ENCODE data around the gene VARS1.

Gene VARS1

GRCh38 chr6:31799781-31800180 is 4.2 kb upstream of the VARS1 start:
- no peak for TF ChIP-seq GATA3 (IDR thresholded peaks at IDR 0.05; ENCODE audit: low read depth, low read length)
- TF ChIP-seq GATA2 (IDR thresholded peaks at IDR 0.05; ENCODE audit: low read depth, low read length) = no peak

- TF ChIP-seq GATA2 (IDR thresholded peaks at IDR 0.05; ENCODE audit: low read depth, low read length) (no peak), GATA3 (IDR thresholded peaks at IDR 0.05; ENCODE audit: low read depth, low read length) (no peak)
Measured at GRCh38 chr6:31797588-31797987, 2.0 kb upstream of the VARS1 start.

- no peak for TF ChIP-seq GATA2 (IDR thresholded peaks at IDR 0.05; ENCODE audit: low read depth, low read length)
- no peak for TF ChIP-seq GATA3 (IDR thresholded peaks at IDR 0.05; ENCODE audit: low read depth, low read length)
Measured at GRCh38 chr6:31796993-31797385, 1.4 kb upstream of the VARS1 start.

DNA sequence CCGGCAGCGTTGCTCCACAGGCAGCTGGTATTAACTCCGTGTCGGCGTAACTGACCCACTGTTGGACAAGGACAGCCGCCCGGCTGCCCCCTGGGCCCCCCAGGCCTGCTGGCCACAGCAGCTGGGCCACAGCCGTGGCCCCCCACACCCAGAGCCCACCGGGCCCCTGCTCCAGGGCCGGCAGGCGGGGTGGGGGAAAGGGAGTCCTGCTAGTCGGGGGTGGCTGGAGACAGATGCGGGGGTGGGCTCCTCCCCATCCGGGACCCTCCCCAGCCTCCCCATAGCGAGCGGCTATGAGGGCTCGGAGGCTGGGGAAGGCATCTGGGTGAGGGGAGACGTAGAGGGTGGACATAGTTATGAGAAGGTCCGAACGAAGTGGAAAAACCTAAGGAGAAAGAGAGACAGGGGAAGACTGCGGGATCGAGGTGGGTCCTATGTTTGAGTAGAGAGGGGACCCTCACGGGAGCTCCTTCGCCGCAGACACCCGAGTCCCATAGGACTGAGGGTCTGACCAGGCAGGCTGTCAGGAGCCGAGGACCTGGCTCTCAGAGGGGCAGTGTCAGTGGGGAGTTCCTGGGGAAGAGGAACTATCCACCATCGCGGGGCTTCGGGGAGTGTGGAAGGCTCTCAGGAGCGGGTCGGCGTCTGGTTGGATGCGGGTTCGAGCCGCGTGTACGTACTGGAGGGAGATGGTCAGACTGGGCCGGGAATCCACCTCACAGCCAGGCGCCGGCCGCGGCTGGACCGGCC is 511 bp downstream of the VARS1 start:
- TF ChIP-seq GATA3 (IDR thresholded peaks at IDR 0.05; ENCODE audit: low read depth, low read length) (no peak), GATA2 (IDR thresholded peaks at IDR 0.05; ENCODE audit: low read depth, low read length) (no peak)

DNA sequence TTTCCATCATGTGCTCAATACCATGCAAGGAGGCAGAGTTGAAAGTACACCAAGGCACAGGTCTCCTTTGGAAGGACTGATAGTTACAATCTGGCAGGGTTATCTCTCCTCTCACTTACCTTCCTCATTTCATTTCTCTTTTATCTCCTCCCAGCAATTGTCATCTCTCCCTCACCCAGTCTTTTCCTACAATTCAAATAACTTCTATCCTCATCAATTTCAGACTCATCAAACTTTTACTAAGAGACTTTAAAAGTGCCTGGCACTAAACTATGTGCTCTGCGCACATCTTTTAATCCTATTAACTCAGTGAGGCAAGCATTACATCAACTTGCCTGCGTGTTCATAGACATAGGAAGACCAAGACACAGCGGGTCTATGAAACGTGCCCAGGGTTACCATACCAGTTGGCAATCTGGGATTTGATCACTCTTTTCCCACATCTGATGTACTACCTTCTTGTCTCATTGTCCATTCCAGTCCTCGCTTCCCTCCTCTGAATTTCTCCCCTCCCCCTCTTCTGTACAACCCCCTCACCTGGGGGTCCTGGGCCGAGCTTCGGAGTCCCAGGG is 1.2 kb downstream of the VARS1 start:
- no peak for TF ChIP-seq GATA3 (IDR thresholded peaks at IDR 0.05; ENCODE audit: low read depth, low read length)
- no peak for TF ChIP-seq GATA2 (IDR thresholded peaks at IDR 0.05; ENCODE audit: low read depth, low read length)

GRCh38 chr6:31792761-31793171 is 2.8 kb downstream of the VARS1 start:
- TF ChIP-seq GATA3 (IDR thresholded peaks at IDR 0.05; ENCODE audit: low read depth, low read length) (no peak), GATA2 (IDR thresholded peaks at IDR 0.05; ENCODE audit: low read depth, low read length) (no peak)

DNA sequence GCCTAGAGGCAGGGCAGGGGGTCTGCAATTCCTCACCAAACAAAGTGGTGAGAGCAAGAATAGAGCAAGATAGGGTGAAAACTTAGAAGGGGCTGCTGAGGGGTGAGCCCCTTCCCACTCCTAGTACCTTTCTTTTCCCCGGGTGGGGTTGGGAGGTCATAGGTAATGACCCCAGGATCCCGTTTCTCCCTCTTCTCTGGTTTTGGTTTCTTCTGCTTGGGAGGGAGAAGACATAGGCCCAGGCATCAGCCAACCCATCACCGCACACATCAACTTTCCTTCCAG is 3.5 kb downstream of the VARS1 start:
- no peak for TF ChIP-seq GATA2 (IDR thresholded peaks at IDR 0.05; ENCODE audit: low read depth, low read length)
- TF ChIP-seq GATA3 (IDR thresholded peaks at IDR 0.05; ENCODE audit: low read depth, low read length) = no peak

DNA sequence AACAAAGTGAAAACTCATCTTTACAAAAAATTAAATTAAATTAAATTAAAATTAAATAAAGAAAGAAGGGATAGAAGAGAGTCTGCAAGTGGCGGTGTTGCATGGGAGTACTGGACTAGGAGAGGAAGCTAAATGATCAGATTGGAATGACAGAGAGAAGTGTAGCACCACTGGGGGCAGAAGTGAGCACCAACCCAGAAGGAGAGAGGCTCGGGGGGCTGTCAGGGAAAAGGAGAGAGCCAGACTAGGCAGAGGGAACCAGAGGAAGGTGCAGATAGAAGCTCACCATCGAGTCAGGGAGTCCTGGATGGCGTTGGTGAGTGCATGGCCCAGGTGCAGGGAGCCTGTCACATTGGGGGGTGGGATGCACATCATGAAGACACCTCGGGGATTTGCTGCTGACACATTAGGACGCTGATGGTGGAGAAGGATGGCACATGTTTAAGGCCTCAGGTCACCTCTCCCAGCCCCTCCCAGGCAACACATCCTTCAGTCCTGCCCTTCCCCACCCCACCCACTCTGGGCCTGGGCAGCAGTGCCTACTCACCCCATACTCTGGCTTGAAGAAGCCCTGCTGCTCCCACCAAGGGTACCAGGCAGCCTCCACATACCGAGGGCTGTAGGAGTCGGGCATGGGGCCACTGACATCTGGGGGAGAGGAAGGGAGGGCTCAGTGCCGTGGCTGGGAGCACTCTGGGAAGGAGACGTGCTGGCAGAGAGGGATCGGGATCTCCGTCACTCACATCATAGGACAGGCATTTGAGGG is 4.0 kb downstream of the VARS1 start:
- no peak for TF ChIP-seq GATA2 (IDR thresholded peaks at IDR 0.05; ENCODE audit: low read depth, low read length)
- TF ChIP-seq GATA3 (IDR thresholded peaks at IDR 0.05; ENCODE audit: low read depth, low read length) = no peak

GRCh38 chr6:31785475-31785874 is 10.1 kb downstream of the VARS1 start:
- TF ChIP-seq GATA2 (IDR thresholded peaks at IDR 0.05; ENCODE audit: low read depth, low read length) = no peak
- TF ChIP-seq GATA3 (IDR thresholded peaks at IDR 0.05; ENCODE audit: low read depth, low read length) = no peak

GRCh38 chr6:31784098-31784925 is 11.2 kb downstream of the VARS1 start:
- no peak for TF ChIP-seq GATA2 (IDR thresholded peaks at IDR 0.05; ENCODE audit: low read depth, low read length)
- no peak for TF ChIP-seq GATA3 (IDR thresholded peaks at IDR 0.05; ENCODE audit: low read depth, low read length)

GRCh38 chr6:31782126-31782855 is 13.3 kb downstream of the VARS1 start:
- no peak for TF ChIP-seq GATA3 (IDR thresholded peaks at IDR 0.05; ENCODE audit: low read depth, low read length)

DNA sequence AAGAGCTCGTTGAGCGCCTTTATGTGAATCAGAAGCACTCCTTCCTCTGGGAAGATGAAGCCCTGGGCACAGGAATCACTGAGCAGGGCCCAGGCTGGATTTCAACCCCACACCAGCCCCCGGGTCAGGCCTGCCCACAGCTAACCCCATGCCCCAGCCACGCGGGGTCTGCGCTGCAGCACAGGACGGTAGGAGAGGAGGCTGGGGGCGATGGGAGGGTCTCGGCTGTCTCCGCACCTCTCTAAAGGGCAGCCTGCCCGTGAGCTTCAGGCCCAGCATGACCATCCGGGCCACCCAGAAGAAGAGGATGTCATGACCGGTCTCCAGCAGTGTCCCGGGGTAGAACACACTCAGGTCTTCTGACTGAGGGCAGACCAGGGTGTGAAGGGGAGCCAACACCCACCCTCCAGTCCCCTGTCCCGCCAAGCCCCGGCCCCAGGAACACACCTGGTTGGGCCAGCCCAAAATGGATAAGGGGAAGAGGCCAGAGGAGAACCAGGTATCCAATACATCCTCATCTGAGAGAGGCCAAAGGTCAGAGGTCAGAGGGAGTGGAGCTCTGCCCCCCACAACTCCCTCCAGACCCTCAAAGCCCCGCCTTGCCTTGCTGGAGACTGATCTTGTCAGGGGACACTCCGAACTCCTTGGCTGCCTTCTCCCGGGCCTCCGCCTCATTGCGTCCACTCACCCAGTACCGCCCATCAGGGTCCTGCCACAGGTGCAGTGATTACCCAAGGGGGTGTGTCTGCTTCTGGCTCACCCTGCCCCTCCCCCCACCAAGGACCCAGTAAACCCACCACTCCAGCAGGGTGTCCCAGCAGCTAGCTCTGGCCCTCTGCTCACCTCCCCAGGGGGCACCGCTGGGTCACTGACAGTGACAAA is 14.1 kb downstream of the VARS1 start:
- no peak for TF ChIP-seq GATA3 (IDR thresholded peaks at IDR 0.05; ENCODE audit: low read depth, low read length)
- no peak for TF ChIP-seq GATA2 (IDR thresholded peaks at IDR 0.05; ENCODE audit: low read depth, low read length)
